ENCODE data around the gene RAC3.

Gene RAC3

GRCh38 chr17:82053556-82054263 lies 22.2 kb downstream of the RAC3 start:
- DNase-seq (ENCODE audit: extremely low read depth in 1 of 2, low read depth in 1 of 2) = no peak

- no peak for DNase-seq (ENCODE audit: extremely low read depth in 1 of 2, low read depth in 1 of 2)
These were observed 23.0 kb downstream of the RAC3 start for GRCh38 chr17:82054351-82055022.

- DNase-seq (ENCODE audit: extremely low read depth in 1 of 2, low read depth in 1 of 2) = no peak
These were observed 23.8 kb downstream of the RAC3 start for GRCh38 chr17:82055023-82055964.

GRCh38 chr17:82055965-82056728 lies 24.7 kb downstream of the RAC3 start:
- no peak for DNase-seq (ENCODE audit: extremely low read depth in 1 of 2, low read depth in 1 of 2)

GRCh38 chr17:82056729-82057621 lies 25.5 kb downstream of the RAC3 start:
- no peak for DNase-seq (ENCODE audit: extremely low read depth in 1 of 2, low read depth in 1 of 2)

GRCh38 chr17:82058230-82058854 lies 26.9 kb downstream of the RAC3 start:
- no peak for DNase-seq (ENCODE audit: extremely low read depth in 1 of 2, low read depth in 1 of 2)

GRCh38 chr17:82058855-82059249 lies 27.4 kb downstream of the RAC3 start:
- no peak for DNase-seq (ENCODE audit: extremely low read depth in 1 of 2, low read depth in 1 of 2)

GRCh38 chr17:82059272-82060000 lies 28.0 kb downstream of the RAC3 start:
- no peak for DNase-seq (ENCODE audit: extremely low read depth in 1 of 2, low read depth in 1 of 2)

- DNase-seq (ENCODE audit: extremely low read depth in 1 of 2, low read depth in 1 of 2) = no peak
These were observed 28.5 kb downstream of the RAC3 start for GRCh38 chr17:82060001-82060380.

GRCh38 chr17:82060614-82061013 lies 29.1 kb downstream of the RAC3 start:
- DNase-seq (ENCODE audit: extremely low read depth in 1 of 2, low read depth in 1 of 2) = no peak

GRCh38 chr17:82061047-82061925 lies 29.8 kb downstream of the RAC3 start:
- no peak for DNase-seq (ENCODE audit: extremely low read depth in 1 of 2, low read depth in 1 of 2)

- DNase-seq (ENCODE audit: extremely low read depth in 1 of 2, low read depth in 1 of 2) = no peak
These were observed 30.9 kb downstream of the RAC3 start for GRCh38 chr17:82062076-82062983.

GRCh38 chr17:82062984-82063368 lies 31.5 kb downstream of the RAC3 start:
- no peak for DNase-seq (ENCODE audit: extremely low read depth in 1 of 2, low read depth in 1 of 2)

GRCh38 chr17:82063424-82064415 lies 32.2 kb downstream of the RAC3 start:
- DNase-seq (ENCODE audit: extremely low read depth in 1 of 2, low read depth in 1 of 2) = no peak

GRCh38 chr17:82064433-82065192 lies 33.1 kb downstream of the RAC3 start:
- no peak for DNase-seq (ENCODE audit: extremely low read depth in 1 of 2, low read depth in 1 of 2)
